ENCODE data around the gene METRNL. TPM values are rescaled to one million over a fixed set of nuclear protein-coding genes. Genes with fewer than 3 reads are reported as not detected.

The METRNL gene
- polyA plus RNA-seq, 1 donor from 2014 or later, result 15.1 TPM

GRCh38 chr17:83077939-83078338 lies 1.5 kb upstream of the METRNL start:
- TF ChIP-seq TAF1 (IDR thresholded peaks at IDR 0.05; ENCODE audit: low read depth) (no peak), EP300 (conservative IDR thresholded peaks at IDR 0.05; ENCODE audit: poor library complexity, severe bottlenecking) (no peak), CTCF (IDR thresholded peaks at IDR 0.05; ENCODE audit: poor library complexity, severe bottlenecking) (no peak), EZH2 (IDR thresholded peaks at IDR 0.05; ENCODE audit: borderline replicate concordance, insufficient read depth, low read length, poor library complexity, severe bottlenecking) (no peak), RAD21 (conservative IDR thresholded peaks at IDR 0.05) (no peak), MXI1 (conservative IDR thresholded peaks at IDR 0.05; ENCODE audit: poor library complexity, severe bottlenecking) (no peak), POLR2AphosphoS5 (IDR thresholded peaks at IDR 0.05) (no peak), REST (IDR thresholded peaks at IDR 0.05; ENCODE audit: borderline replicate concordance) (no peak), SMC3 (conservative IDR thresholded peaks at IDR 0.05; ENCODE audit: poor library complexity) (no peak)
- H3K27ac ChIP-seq (ENCODE audit: low read length), result no peak overlapping the region
- H3K36me3 ChIP-seq (ENCODE audit: insufficient read depth, low read length), result no peaks in the 10 kb centered on the region
- H3K27me3 ChIP-seq (ENCODE audit: insufficient read depth, low read depth, low read length), result peaks cover 26% of the 10 kb centered on the region
- H3K9me2 ChIP-seq (ENCODE audit: insufficient read depth, low read length), result no peaks in the 10 kb centered on the region
- no peaks in the 10 kb centered on the region for H3K9me3 ChIP-seq (ENCODE audit: low read length)
- H3K79me2 ChIP-seq (replicated peaks; ENCODE audit: insufficient read depth, low read length), result peaks cover 6% of the 10 kb centered on the region
- H3K4me2 ChIP-seq (ENCODE audit: low read length), result no peak overlapping the region
- H4K20me1 ChIP-seq (ENCODE audit: insufficient read depth), result no peaks in the 10 kb centered on the region
- H2AFZ ChIP-seq (ENCODE audit: low read depth, low read length), result no peak overlapping the region
- no peaks in the 10 kb centered on the region for H3F3A ChIP-seq (ENCODE audit: insufficient read depth, low read length, poor library complexity, severe bottlenecking)
- no peak overlapping the region for H3K4me3 ChIP-seq (ENCODE audit: low read length)
- no peak overlapping the region for H3K9ac ChIP-seq (ENCODE audit: low read length)

- Histone ChIP-seq H3K36me3 (ENCODE audit: insufficient read depth, low read length) (no peaks in the 10 kb centered on the region), H3K9me2 (ENCODE audit: insufficient read depth, low read length) (no peaks in the 10 kb centered on the region), H3K4me3 (ENCODE audit: low read length) (peak overlapping the region; percentile 65), H3K27me3 (ENCODE audit: insufficient read depth, low read depth, low read length) (peaks cover 26% of the 10 kb centered on the region), H3K9ac (ENCODE audit: low read length) (peak overlapping the region; percentile 44), H3K4me2 (ENCODE audit: low read length) (no peak overlapping the region), H3F3A (ENCODE audit: insufficient read depth, low read length, poor library complexity, severe bottlenecking) (no peaks in the 10 kb centered on the region), H4K20me1 (ENCODE audit: insufficient read depth) (no peaks in the 10 kb centered on the region), H3K27ac (ENCODE audit: low read length) (no peak overlapping the region), H3K9me3 (ENCODE audit: low read length) (no peaks in the 10 kb centered on the region), H2AFZ (ENCODE audit: low read depth, low read length) (no peak overlapping the region), H3K79me2 (replicated peaks; ENCODE audit: insufficient read depth, low read length) (peaks cover 6% of the 10 kb centered on the region)
- TF ChIP-seq REST (IDR thresholded peaks at IDR 0.05; ENCODE audit: borderline replicate concordance) (no peak), SMC3 (conservative IDR thresholded peaks at IDR 0.05; ENCODE audit: poor library complexity) (peak; percentile 17), POLR2AphosphoS5 (IDR thresholded peaks at IDR 0.05) (no peak)
Measured at GRCh38 chr17:83078378-83079351, 744 bp upstream of the METRNL start.
